HEK293 (cell line): Measurements from ENCODE around the gene GLO1.

Experiments used
- EGR2 ChIP-seq: fragments of 450-650 bp; formaldehyde crosslinking; IDR thresholded peaks from 2 replicates; pipeline ENCODE4 v1.5.1; 2016; ENCODE audit warnings: low read depth, missing biosample characterization, missing genetic modification characterization
- GLI2 ChIP-seq: fragments of 450-650 bp; formaldehyde crosslinking; IDR thresholded peaks from 2 replicates; pipeline ENCODE4; 2017; ENCODE audit warnings: missing biosample characterization, missing genetic modification characterization, low read depth, borderline replicate concordance
- HOXD13 ChIP-seq: sonication (generic); formaldehyde crosslinking; IDR thresholded peaks from 2 replicates; pipeline ENCODE4 v1.8.0; 2022; ENCODE audit warnings: missing genetic modification reagents, borderline replicate concordance
- OSR2 ChIP-seq: fragments of 450-650 bp; formaldehyde crosslinking; IDR thresholded peaks from 2 replicates; pipeline ENCODE4 v1.5.1; 2016; ENCODE audit warnings: missing biosample characterization, missing genetic modification characterization
- WT1 ChIP-seq: fragments of 450-650 bp; formaldehyde crosslinking; IDR thresholded peaks from 2 replicates; pipeline ENCODE4 v1.5.1; 2016; ENCODE audit warnings: missing biosample characterization, missing genetic modification characterization
- ZBTB8A ChIP-seq: fragments of 450-650 bp; formaldehyde crosslinking; IDR thresholded peaks from 2 replicates; pipeline ENCODE4 v1.5.1; 2016; ENCODE audit warnings: missing biosample characterization, missing genetic modification characterization
- ZFHX2 ChIP-seq: fragments of 450-650 bp; formaldehyde crosslinking; conservative IDR thresholded peaks from 2 replicates; pipeline ENCODE4 v1.5.1; 2016; ENCODE audit warnings: missing biosample characterization, missing genetic modification characterization
- ZFP3 ChIP-seq: fragments of 450-650 bp; formaldehyde crosslinking; IDR thresholded peaks from 2 replicates; pipeline ENCODE4 v1.5.1; 2016; ENCODE audit warnings: low read depth, missing biosample characterization, missing genetic modification characterization
- ZNF146 ChIP-seq: fragments of 450-650 bp; formaldehyde crosslinking; IDR thresholded peaks from 2 replicates; pipeline ENCODE4 v1.5.1; 2016; ENCODE audit warnings: missing biosample characterization, missing genetic modification characterization
- ZNF169 ChIP-seq: fragments of 450-650 bp; formaldehyde crosslinking; IDR thresholded peaks from 2 replicates; pipeline ENCODE4 v1.5.1; 2016; ENCODE audit warnings: missing biosample characterization, missing genetic modification characterization
- ZNF175 ChIP-seq: fragments of 450-650 bp; formaldehyde crosslinking; IDR thresholded peaks from 2 replicates; pipeline ENCODE4 v1.5.1; 2016; ENCODE audit warnings: missing biosample characterization, missing genetic modification characterization
- ZNF2 ChIP-seq: fragments of 450-650 bp; formaldehyde crosslinking; IDR thresholded peaks from 2 replicates; pipeline ENCODE4 v1.5.1; 2016; ENCODE audit warnings: missing biosample characterization, missing genetic modification characterization
- ZNF266 ChIP-seq: fragments of 450-650 bp; formaldehyde crosslinking; IDR thresholded peaks from 2 replicates; pipeline ENCODE4 v1.5.1; 2016; ENCODE audit warnings: missing biosample characterization, missing genetic modification characterization, low read depth
- ZNF302 ChIP-seq: fragments of 450-650 bp; formaldehyde crosslinking; IDR thresholded peaks from 2 replicates; pipeline ENCODE4 v1.5.1; 2016; ENCODE audit warnings: missing biosample characterization, missing genetic modification characterization, low read depth
- ZNF398 ChIP-seq: fragments of 450-650 bp; formaldehyde crosslinking; IDR thresholded peaks from 2 replicates; pipeline ENCODE4 v1.5.1; 2017; ENCODE audit warnings: missing biosample characterization, missing genetic modification characterization
- ZNF501 ChIP-seq: fragments of 450-650 bp; formaldehyde crosslinking; IDR thresholded peaks from 2 replicates; pipeline ENCODE4 v1.5.1; 2016; ENCODE audit warnings: missing biosample characterization, missing genetic modification characterization
- ZNF549 ChIP-seq: fragments of 450-650 bp; IDR thresholded peaks from 2 replicates; pipeline ENCODE4 v1.5.1; 2018; ENCODE audit warnings: missing biosample characterization, missing genetic modification characterization, mild to moderate bottlenecking, inconsistent platforms, moderate library complexity
- ZNF610 ChIP-seq: fragments of 450-650 bp; formaldehyde crosslinking; IDR thresholded peaks from 2 replicates; pipeline ENCODE4 v1.5.1; 2016; ENCODE audit warnings: missing biosample characterization, missing genetic modification characterization, borderline replicate concordance
- ZNF623 ChIP-seq: fragments of 450-650 bp; formaldehyde crosslinking; IDR thresholded peaks from 2 replicates; pipeline ENCODE4 v1.5.1; 2016; ENCODE audit warnings: missing biosample characterization, missing genetic modification characterization
- ZNF624 ChIP-seq: fragments of 450-650 bp; formaldehyde crosslinking; IDR thresholded peaks from 2 replicates; pipeline ENCODE4 v1.5.1; 2017; ENCODE audit warnings: missing biosample characterization, missing genetic modification characterization
- ZNF629 ChIP-seq: fragments of 450-650 bp; formaldehyde crosslinking; IDR thresholded peaks from 2 replicates; pipeline ENCODE4 v1.5.1; 2017; ENCODE audit warnings: missing biosample characterization, missing genetic modification characterization
- ZNF639 ChIP-seq: fragments of 450-650 bp; formaldehyde crosslinking; IDR thresholded peaks from 2 replicates; pipeline ENCODE4 v1.5.1; 2016; ENCODE audit warnings: missing biosample characterization, missing genetic modification characterization
- ZNF692 ChIP-seq: fragments of 450-650 bp; formaldehyde crosslinking; IDR thresholded peaks from 2 replicates; pipeline ENCODE4 v1.5.1; 2016; ENCODE audit warnings: missing biosample characterization, missing genetic modification characterization
- ZNF777 ChIP-seq: fragments of 450-650 bp; formaldehyde crosslinking; IDR thresholded peaks from 2 replicates; pipeline ENCODE4 v1.5.1; 2017; ENCODE audit warnings: missing biosample characterization, missing genetic modification characterization, borderline replicate concordance
- ZNF791 ChIP-seq: fragments of 450-650 bp; formaldehyde crosslinking; IDR thresholded peaks from 2 replicates; pipeline ENCODE4 v1.5.1; 2016; ENCODE audit warnings: missing biosample characterization, missing genetic modification characterization
- TF ChIP-seq, protein P1 (sequence below): fragments of 450-650 bp; formaldehyde crosslinking; IDR thresholded peaks from 2 replicates; pipeline ENCODE4 v1.5.1; 2016; ENCODE audit warnings: missing biosample characterization, missing genetic modification characterization
- TF ChIP-seq, protein P2 (sequence below): fragments of 450-650 bp; formaldehyde crosslinking; IDR thresholded peaks from 2 replicates; pipeline ENCODE4 v1.5.1; 2016; ENCODE audit warnings: missing biosample characterization, missing genetic modification characterization
- TF ChIP-seq, protein P3 (sequence below): fragments of 450-650 bp; formaldehyde crosslinking; IDR thresholded peaks from 2 replicates; pipeline ENCODE4 v1.5.1; 2016; ENCODE audit warnings: missing biosample characterization, missing genetic modification characterization
- TF ChIP-seq, protein P4 (sequence below): fragments of 450-650 bp; formaldehyde crosslinking; IDR thresholded peaks from 2 replicates; pipeline ENCODE4 v1.5.1; 2016; ENCODE audit warnings: missing biosample characterization, missing genetic modification characterization

GLO1 gene

GRCh38 chr6:38640216-38640909, 62.6 kb downstream of the GLO1 start (continued):
- TF ChIP-seq ZNF639 (tag by site-specific recombination) = no peak
- no peak for TF ChIP-seq ZNF629 (tag by site-specific recombination)
- peak; percentile 82 for TF ChIP-seq ZNF501 (tag by site-specific recombination)
- TF ChIP-seq, protein P1, sequence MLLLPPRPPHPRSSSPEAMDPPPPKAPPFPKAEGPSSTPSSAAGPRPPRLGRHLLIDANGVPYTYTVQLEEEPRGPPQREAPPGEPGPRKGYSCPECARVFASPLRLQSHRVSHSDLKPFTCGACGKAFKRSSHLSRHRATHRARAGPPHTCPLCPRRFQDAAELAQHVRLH (tag by site-specific recombination) = no peak; the same call in 1 of the 2 replicates
- TF ChIP-seq ZNF266 (tag by site-specific recombination) = no peak
- no peak for TF ChIP-seq HOXD13
- no peak for TF ChIP-seq OSR2 (tag by site-specific recombination)
- TF ChIP-seq ZNF777 = no peak
- no peak for TF ChIP-seq ZNF624 (tag by site-specific recombination)
- TF ChIP-seq ZNF610 (tag by site-specific recombination) = no peak
- TF ChIP-seq, protein P2, sequence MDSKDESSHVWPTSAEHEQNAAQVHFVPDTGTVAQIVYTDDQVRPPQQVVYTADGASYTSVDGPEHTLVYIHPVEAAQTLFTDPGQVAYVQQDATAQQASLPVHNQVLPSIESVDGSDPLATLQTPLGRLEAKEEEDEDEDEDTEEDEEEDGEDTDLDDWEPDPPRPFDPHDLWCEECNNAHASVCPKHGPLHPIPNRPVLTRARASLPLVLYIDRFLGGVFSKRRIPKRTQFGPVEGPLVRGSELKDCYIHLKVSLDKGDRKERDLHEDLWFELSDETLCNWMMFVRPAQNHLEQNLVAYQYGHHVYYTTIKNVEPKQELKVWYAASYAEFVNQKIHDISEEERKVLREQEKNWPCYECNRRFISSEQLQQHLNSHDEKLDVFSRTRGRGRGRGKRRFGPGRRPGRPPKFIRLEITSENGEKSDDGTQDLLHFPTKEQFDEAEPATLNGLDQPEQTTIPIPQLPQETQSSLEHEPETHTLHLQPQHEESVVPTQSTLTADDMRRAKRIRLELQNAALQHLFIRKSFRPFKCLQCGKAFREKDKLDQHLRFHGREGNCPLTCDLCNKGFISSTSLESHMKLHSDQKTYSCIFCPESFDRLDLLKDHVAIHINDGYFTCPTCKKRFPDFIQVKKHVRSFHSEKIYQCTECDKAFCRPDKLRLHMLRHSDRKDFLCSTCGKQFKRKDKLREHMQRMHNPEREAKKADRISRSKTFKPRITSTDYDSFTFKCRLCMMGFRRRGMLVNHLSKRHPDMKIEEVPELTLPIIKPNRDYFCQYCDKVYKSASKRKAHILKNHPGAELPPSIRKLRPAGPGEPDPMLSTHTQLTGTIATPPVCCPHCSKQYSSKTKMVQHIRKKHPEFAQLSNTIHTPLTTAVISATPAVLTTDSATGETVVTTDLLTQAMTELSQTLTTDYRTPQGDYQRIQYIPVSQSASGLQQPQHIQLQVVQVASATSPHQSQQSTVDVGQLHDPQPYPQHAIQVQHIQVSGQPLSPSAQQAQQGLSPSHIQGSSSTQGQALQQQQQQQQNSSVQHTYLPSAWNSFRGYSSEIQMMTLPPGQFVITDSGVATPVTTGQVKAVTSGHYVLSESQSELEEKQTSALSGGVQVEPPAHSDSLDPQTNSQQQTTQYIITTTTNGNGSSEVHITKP (tag by site-specific recombination) = no peak
- TF ChIP-seq ZNF398 (tag by site-specific recombination) = no peak
- no peak for TF ChIP-seq ZNF169
- TF ChIP-seq ZNF549 (tag by site-specific recombination) = no peak
- no peak for TF ChIP-seq ZNF623 (tag by site-specific recombination)
- peak; percentile 29; the same call in 1 of the 2 replicates for TF ChIP-seq ZFHX2
- TF ChIP-seq ZBTB8A (tag by site-specific recombination) = no peak; the same call in 1 of the 2 replicates
- TF ChIP-seq ZNF146 = no peak
- no peak for TF ChIP-seq ZNF692
- peak; percentile 4; the same call in 1 of the 2 replicates for TF ChIP-seq WT1 (tag by site-specific recombination)
- TF ChIP-seq GLI2 (tag by site-specific recombination) = no peak
- no peak for TF ChIP-seq ZNF302 (tag by site-specific recombination)
- TF ChIP-seq, protein P3, sequence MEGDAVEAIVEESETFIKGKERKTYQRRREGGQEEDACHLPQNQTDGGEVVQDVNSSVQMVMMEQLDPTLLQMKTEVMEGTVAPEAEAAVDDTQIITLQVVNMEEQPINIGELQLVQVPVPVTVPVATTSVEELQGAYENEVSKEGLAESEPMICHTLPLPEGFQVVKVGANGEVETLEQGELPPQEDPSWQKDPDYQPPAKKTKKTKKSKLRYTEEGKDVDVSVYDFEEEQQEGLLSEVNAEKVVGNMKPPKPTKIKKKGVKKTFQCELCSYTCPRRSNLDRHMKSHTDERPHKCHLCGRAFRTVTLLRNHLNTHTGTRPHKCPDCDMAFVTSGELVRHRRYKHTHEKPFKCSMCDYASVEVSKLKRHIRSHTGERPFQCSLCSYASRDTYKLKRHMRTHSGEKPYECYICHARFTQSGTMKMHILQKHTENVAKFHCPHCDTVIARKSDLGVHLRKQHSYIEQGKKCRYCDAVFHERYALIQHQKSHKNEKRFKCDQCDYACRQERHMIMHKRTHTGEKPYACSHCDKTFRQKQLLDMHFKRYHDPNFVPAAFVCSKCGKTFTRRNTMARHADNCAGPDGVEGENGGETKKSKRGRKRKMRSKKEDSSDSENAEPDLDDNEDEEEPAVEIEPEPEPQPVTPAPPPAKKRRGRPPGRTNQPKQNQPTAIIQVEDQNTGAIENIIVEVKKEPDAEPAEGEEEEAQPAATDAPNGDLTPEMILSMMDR (tag by site-specific recombination) = no peak
- TF ChIP-seq, protein P4, sequence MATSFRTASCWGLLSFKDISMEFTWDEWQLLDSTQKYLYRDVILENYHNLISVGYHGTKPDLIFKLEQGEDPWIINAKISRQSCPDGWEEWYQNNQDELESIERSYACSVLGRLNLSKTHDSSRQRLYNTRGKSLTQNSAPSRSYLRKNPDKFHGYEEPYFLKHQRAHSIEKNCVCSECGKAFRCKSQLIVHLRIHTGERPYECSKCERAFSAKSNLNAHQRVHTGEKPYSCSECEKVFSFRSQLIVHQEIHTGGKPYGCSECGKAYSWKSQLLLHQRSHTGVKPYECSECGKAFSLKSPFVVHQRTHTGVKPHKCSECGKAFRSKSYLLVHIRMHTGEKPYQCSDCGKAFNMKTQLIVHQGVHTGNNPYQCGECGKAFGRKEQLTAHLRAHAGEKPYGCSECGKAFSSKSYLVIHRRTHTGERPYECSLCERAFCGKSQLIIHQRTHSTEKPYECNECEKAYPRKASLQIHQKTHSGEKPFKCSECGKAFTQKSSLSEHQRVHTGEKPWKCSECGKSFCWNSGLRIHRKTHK (tag by site-specific recombination) = no peak
- no peak for TF ChIP-seq ZNF175 (tag by site-specific recombination)
- no peak for TF ChIP-seq ZFP3 (tag by site-specific recombination)
- 0 out of 2 replicates have a peak, but pooled peaks have one; percentile 39 for TF ChIP-seq ZNF2
- TF ChIP-seq EGR2 (tag by site-specific recombination) = no peak
- no peak for TF ChIP-seq ZNF791 (tag by site-specific recombination)
